Neutrophil (primary cell): ENCODE measurements around the gene LARP4.
"Not testable (repeated sequence)": the region's sequence is repeated elsewhere in the genome, so short reads cannot be mapped to it uniquely, and the experiment has no call there.

ENCODE experiments used
- H3K27ac ChIP-seq: fragments of 200-600 bp; sonication (generic); 2 replicates; pipeline ENCODE4 v1.5.1; 2016; ENCODE audit warnings: mild to moderate bottlenecking, moderate library complexity
- H3K27me3 ChIP-seq: fragments of 200-600 bp; sonication (generic); 2 replicates; pipeline ENCODE4 v1.6.0; 2016; ENCODE audit warnings: mild to moderate bottlenecking
- H3K36me3 ChIP-seq: fragments of 200-600 bp; sonication (generic); 2 replicates; pipeline ENCODE4 v1.5.1; 2017
- H3K4me1 ChIP-seq, 2 experiments: fragments of 200-600 bp in 1 of 2; sonication (generic) in 1 of 2; 1 replicate in 1 of 2; 2 replicates in 1 of 2; pipeline versions ENCODE4 v1.5.1 to v1.6.1; 2013 to 2016; ENCODE audit warnings: low read depth in 1 of 2, low read length in 1 of 2, mild to moderate bottlenecking in 1 of 2, moderate library complexity in 1 of 2; ENCODE audit not compliant: control insufficient read depth in 1 of 2, insufficient read depth in 1 of 2
- H3K4me3 ChIP-seq, 2 experiments: fragments of 200-600 bp in 1 of 2; sonication (generic) in 1 of 2; 1 replicate in 1 of 2; 2 replicates in 1 of 2; pipeline ENCODE4 v1.5.1; 2013 to 2016; ENCODE audit warnings: low read depth in 1 of 2, low read length in 1 of 2, mild to moderate bottlenecking in 1 of 2, moderate library complexity in 1 of 2
- H3K9me3 ChIP-seq: fragments of 200-600 bp; sonication (generic); 2 replicates; pipeline ENCODE4 v1.5.1; 2016
- CTCF ChIP-seq: fragments of 200-600 bp; sonication (generic); IDR thresholded peaks from 2 replicates; pipeline ENCODE4 v1.5.1; 2016; ENCODE audit warnings: antibody characterized with exemption

LARP4 gene

GRCh38 chr12:50425589-50426258 is 25.0 kb downstream of the LARP4 start:
- no peak overlapping the region for H3K4me3 ChIP-seq
- H3K27ac ChIP-seq, result no peak overlapping the region
- no peaks in the 10 kb centered on the region for H3K9me3 ChIP-seq
- H3K36me3 ChIP-seq, result peaks cover 22% of the 10 kb centered on the region
- no peaks in the 10 kb centered on the region for H3K27me3 ChIP-seq
- H3K4me1 ChIP-seq, result no peaks in the 10 kb centered on the region
- TF ChIP-seq CTCF, result no peak

GRCh38 chr12:50431656-50432055 is 31.0 kb downstream of the LARP4 start:
- H3K27me3 ChIP-seq, H3K9me3 ChIP-seq, H3K4me1 ChIP-seq, H3K27ac ChIP-seq, H3K4me3 ChIP-seq: not testable (repeated sequence)
- H3K36me3 ChIP-seq, result peaks cover 64% of the 10 kb centered on the region

- Histone ChIP-seq H3K27me3 (no peaks in the 10 kb centered on the region), H3K27ac (no peak overlapping the region), H3K4me1 (no peaks in the 10 kb centered on the region), H3K9me3 (no peaks in the 10 kb centered on the region), H3K36me3 (peaks cover 75% of the 10 kb centered on the region), H3K4me3 (no peak overlapping the region)
- no peak for TF ChIP-seq CTCF
Measured at GRCh38 chr12:50440288-50440687, 39.6 kb downstream of the LARP4 start.

- H3K4me1 ChIP-seq, result no peaks in the 10 kb centered on the region
- H3K36me3 ChIP-seq, result peaks cover 63% of the 10 kb centered on the region
Measured at GRCh38 chr12:50441763-50442162, 41.1 kb downstream of the LARP4 start.

GRCh38 chr12:50442178-50442908 is 41.7 kb downstream of the LARP4 start:
- H3K4me3 ChIP-seq, result no peak overlapping the region
- H3K36me3 ChIP-seq, result peaks cover 60% of the 10 kb centered on the region
- H3K27me3 ChIP-seq, result no peaks in the 10 kb centered on the region
- no peaks in the 10 kb centered on the region for H3K9me3 ChIP-seq
- no peak overlapping the region for H3K27ac ChIP-seq
- no peak for TF ChIP-seq CTCF
- H3K4me1 ChIP-seq, result no peaks in the 10 kb centered on the region

More at GRCh38 chr12:50441763-50442162, 41.1 kb downstream of the LARP4 start:
- Histone ChIP-seq H3K27ac (no peak overlapping the region), H3K4me3 (no peak overlapping the region), H3K27me3 (no peaks in the 10 kb centered on the region), H3K9me3 (no peaks in the 10 kb centered on the region)
- TF ChIP-seq CTCF, result no peak

- H3K9me3 ChIP-seq, H3K4me3 ChIP-seq, H3K27ac ChIP-seq, H3K27me3 ChIP-seq, H3K4me1 ChIP-seq: not testable (repeated sequence)
- peaks cover 21% of the 10 kb centered on the region for H3K36me3 ChIP-seq
Measured at GRCh38 chr12:50449671-50450070, 49.0 kb downstream of the LARP4 start.
